ENCODE results near the gene SLC45A1.

Gene SLC45A1

DNA sequence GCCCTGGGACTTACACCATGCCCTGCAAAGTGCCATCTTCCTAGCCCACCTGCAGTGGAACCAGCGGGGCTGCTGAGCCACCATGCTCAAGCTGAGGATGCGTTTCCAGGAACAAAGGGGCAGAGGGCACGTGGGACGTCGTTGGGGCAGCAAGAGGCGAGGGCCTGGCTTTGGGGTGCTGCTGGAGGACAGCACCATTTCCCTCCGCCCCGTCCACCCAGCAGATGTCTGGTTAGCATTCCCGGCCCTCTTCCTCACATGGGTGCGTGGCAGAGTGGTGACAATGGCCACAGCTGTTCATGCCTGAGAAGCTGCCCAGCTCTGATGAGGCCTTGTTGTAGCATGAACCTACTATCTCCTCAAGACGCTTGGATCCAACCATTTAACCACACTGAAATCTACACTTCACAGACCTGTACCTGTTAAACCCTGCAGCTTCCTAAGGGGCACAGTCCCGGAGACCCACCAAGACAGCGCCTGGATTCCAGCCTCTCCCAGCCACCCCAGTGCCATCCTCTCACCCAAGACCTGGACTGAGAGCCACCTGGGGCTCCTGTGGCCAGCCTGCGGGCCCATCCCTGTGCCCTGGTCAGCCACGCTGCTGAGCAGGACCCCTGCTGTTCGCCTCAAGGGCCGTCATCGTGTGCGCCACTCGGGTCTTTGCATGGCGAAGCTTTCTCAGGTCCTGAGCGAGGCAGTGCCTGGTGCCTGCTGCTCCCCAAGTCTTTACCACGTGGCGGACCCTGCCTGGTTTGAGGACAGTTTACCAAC, 33.2 kb downstream of the SLC45A1 start:
- in situ Hi-C loops (cut with MboI; ENCODE audit: low sequenced_read_pairs) = no loop called here

DNA sequence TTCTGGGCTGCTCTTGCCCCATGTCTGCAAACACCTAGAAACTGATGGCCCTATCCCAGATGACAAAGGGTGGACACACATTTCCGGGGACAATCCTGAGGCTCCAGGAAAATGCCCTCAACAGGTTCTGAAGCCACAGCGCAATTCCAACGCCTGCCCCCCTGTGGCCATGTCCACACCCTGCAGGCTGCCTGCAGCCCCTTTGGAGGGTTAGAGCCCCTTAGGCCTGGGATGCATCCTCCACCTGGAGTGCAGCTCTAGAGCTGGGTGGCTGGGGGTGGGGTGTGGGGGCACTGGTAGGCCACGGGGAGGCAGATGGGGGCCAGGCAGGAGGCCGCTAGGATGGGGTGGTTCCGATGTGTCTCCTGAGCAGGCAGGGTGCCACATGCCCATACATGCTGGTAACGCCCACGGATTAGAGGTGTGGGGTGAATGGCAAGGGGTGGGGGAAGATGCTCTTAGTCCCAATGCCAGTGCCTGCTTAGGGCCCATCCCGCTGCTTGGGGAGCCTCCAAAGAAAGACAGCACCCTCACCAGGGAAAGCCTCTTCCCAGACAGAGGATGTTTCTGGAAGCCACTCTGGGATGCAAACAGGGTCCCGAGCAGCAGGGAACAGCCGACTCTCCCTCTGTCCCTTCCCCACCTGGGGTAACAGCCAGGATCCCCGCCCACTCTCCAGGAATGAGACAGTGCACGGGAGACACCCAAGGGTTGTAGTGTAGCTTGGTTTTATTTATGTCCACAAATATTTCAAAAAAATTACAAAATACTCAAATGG, 34.0 kb downstream of the SLC45A1 start:
- in situ Hi-C loops (cut with MboI; ENCODE audit: low sequenced_read_pairs) = no loop called here

DNA sequence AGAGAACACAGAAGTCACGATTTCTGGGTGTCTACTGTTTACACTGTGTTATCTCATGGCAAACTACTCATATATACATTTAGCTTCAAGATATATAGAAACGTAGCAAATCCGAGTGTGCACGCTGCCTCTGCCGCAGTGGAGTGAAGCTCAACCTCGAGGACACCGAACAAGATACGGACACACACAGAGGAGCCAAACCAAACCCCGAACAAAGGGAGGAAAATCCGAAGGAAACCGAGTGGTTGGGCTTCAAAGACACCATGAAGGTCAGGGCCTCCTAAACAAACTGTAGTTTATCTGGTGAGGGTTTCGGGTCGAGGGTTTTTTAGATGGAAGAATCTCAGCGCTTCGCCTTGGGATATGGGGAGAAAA, 34.5 kb downstream of the SLC45A1 start:
- in situ Hi-C loops (cut with MboI; ENCODE audit: low sequenced_read_pairs) = no loop called here

DNA sequence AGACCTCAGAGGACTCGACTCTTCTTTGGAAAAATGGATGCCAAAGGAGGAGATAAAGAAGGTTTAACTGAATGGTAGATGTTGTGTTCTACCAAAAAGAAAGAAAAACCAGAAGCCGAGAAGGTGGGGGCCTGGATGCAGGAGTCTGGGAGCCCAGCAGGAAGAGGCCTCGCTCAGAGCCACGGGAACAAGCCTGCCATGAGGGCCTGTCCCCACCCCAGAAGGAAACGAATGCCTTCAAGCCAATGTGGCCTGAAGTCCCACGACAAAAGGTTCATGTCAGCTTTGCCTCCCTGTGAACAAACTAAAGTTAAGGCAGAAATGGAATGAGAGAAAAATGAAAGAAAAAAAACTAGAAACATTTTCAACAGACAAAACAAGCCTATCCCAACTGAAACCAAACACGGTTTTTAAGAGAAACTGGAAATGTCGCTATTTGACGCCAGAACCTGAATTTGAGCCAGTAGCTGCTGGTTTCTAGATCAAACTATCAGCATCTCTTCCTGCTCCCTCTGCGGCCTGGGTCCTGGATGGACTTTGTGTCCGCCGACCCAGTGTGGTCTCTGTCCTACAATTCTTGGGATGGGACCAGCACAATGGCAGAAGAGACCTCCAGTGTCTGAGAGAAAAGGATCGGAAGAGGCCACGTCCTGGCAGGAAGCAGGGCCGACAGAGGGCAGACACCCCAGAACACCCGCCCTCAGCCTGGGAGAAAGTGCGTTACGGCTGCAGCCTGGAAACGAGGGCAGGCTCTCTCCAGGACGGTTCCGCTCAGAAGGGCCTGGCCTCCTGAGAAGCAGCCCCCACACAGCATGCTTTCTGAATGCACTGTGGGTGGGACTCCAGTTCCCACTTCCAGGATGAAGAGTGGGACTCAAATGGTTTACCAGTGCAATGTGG, 35.2 kb downstream of the SLC45A1 start:
- in situ Hi-C loops (cut with MboI; ENCODE audit: low sequenced_read_pairs) = no loop called here

DNA sequence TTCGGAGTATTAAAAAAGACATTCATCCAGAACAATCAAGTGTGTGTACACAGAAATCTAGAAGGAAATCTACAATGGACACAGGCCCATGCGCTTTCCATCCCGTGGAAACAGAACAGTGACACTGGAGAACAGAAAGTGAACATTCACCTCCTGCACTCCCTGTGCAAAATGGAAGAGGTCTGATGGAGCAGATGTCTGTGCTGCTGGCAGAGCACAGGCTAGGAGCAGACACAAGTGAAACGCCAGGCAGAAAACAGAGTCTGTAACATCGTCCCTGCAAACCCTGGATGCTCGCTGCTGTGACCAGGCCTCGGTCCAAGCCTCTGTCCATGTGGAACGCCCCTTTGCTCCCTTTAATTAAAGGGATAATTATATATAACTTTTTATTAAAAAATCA, 36.1 kb downstream of the SLC45A1 start:
- in situ Hi-C loops (cut with MboI; ENCODE audit: low sequenced_read_pairs) = no loop called here

DNA sequence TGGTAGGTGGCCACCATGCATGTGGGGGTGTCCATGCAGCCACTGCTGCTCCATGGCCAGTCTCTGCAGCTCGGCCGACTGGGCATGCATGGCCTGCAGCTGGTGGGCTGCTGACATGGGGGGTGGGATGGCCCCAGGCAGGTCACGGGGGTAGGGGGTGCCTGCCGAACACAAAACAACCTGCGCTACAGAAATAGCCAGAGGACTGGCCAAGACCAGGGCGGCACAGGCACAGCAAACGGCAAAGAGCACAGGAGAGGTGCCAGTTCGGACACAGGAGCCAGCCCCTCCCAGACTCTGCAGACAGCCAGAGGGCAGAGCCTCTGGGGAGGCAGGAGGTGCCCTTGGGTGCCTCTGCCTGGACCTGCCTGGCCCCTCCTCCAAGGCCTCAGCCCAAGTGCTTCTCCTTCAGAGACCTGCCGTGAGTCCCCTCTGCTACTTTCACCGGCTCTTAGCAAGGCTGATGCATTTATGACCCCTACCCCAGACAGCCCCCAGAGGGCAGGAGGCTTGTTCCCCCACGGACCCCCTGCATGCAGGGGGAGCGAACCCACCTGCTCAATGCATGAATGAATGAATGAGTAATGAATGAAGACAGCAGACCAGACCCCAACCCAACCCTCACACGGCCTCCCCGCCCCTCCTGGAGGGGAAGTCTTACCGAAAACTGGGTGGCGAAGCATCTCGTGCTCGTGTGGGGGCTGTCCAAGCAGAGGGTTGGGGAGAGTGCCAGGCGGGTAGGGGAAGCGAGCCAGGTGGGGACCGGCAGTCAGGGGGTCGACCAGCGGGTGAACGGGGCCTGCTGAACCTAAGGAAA, 37.7 kb downstream of the SLC45A1 start:
- in situ Hi-C loops (cut with MboI; ENCODE audit: low sequenced_read_pairs) = no loop called here

DNA sequence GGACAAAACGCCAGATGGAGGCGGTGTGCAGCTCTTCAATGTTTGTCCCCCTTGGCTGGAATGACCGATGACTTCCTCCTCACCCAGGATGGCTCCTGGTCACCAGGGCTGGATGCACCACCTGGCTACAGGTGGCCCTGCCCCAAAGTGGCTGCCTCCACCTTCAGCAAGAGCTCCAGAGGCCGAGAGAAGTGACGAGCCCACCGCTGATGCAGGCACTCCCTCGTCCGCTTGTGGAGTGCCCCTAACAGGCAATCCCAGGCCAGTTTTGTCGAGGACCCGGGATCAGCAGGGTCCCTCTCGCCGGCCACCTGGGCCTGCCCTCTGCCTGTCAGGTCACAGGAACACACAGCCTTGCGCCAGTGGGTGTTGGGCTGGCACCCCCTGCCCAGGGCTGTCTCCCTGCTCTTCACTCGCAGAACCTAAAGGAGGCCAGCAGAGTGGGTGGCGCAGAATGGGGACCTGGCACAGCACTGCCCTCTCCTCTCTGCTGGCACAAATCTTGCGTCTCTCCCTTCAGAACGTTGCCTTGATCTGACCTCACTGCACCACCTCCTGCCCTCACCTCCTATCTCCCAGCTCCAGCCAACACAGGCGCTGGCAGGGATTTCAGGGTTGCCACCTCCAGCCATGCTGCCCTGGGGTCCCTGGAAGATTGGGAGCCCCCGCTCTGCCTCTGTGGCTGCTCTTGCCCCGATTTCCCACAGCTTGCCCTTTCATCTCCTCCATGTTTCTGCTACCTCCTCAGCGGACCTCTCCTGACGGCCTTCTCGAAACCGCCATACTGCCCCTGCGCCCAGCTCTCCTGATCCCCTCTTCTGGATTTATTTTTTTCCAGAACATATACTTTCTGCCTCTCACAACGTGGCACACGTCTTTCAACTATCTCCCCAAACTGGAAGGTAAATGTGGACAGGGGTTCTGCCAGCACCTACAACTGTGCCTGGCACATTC, 38.6 kb downstream of the SLC45A1 start:
- in situ Hi-C loops (cut with MboI; ENCODE audit: low sequenced_read_pairs) = no loop called here

DNA sequence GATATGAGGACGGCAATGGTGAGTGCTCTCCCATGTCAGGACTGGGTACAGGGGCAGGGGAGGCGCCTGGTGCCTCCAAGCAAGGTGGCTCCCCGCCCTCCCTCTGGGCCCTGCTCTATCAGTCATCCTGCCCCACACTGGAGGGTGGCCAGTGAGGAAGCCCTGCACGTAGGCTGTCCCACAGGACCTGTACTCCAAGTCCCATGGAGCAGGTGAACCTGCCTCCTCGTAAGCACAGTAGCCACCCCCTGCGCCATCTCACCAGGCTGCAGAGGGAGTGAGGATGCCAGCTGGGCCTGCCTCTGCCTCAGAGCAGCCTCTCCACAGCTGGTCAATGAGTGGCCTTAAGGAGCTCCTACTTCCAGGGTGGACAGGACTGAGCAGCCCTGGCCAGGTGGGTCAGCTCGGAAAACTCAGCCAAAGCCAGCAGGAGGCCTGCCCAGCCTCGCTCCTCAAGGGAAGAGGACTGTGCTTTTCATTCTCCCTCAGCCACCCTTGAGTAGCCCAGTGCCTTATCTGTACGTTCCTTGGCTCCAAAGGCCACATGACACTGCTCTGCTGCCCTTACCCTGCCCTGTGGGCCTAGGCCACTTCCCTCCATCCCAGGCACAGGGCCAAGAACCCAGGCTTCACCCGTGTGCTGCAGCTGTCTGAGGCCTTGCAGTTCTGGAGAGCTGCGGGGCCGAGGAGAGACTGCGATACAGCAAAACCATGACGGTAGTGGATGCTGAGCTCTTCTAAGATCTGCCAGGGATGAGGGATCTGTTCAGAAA, 39.6 kb downstream of the SLC45A1 start:
- in situ Hi-C loops (cut with MboI; ENCODE audit: low sequenced_read_pairs) = no loop called here

DNA sequence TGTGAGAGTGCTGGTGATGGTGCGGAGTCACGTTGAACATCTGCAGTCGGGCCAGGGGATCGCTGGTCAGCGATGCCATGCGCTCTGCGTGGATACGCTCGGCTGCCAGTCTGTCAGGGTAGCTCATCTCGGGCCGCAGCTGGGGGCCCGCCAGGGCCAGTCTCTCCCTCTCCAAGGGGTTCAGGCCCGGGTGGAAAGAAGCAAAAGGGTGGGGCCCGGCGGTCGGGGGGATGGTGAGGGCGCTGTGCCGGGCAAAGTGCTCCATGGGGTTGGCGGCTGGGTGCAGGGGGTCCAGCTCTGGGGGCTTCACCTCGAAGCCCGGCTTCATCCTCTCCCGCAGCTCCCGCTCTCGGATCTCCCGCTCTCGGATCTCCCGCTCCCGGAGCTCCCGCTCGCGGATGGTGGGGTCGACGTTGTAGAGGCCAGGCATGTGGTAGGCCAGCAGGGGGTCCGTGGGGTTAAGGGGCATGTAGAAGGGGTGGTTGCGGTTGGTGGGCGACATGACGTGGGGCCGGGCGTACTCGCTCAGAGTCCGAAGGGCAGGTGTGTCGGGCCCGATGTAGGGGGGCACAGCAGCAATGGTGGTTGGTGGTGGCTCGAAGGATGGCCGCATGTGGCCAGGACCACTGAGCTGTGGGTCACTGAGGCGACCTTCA, 40.5 kb downstream of the SLC45A1 start:
- in situ Hi-C loops (cut with MboI; ENCODE audit: low sequenced_read_pairs) = no loop called here

DNA sequence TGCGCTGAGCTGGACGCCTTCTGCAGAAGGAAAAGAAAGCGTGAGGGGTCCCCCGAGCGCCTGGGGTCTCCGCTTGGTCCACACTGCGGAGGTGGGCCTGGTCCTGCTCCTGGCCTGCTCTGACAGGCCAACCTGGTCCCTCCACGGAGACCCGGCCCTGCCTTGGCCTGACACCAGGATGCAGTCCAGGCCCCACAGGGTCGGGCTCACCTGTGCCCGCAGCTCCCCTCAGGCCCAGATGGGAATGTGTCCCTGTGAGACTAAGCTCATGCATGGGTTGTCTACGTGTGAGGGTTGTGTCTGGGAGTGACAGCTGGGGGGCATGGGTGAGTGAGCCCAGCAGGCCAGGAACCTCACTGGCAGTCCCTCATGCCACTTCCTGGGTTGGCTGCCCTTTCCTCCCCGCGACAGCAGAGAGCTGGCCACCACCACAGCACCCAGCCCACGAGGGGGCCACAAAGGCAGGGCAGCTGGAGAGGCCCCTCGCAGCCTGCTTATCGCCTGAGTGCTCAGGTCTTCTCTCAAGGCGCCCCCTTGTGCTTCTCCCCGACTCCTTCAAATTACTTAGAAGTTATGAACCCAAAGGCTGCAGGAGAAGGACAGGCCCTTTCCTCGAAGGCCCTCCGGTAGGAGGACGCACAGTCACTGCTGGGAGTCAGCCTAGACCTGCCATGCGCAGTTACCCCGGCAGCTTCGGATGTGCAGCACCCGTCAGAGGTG, 41.1 kb downstream of the SLC45A1 start:
- in situ Hi-C loops (cut with MboI; ENCODE audit: low sequenced_read_pairs) = no loop called here

DNA sequence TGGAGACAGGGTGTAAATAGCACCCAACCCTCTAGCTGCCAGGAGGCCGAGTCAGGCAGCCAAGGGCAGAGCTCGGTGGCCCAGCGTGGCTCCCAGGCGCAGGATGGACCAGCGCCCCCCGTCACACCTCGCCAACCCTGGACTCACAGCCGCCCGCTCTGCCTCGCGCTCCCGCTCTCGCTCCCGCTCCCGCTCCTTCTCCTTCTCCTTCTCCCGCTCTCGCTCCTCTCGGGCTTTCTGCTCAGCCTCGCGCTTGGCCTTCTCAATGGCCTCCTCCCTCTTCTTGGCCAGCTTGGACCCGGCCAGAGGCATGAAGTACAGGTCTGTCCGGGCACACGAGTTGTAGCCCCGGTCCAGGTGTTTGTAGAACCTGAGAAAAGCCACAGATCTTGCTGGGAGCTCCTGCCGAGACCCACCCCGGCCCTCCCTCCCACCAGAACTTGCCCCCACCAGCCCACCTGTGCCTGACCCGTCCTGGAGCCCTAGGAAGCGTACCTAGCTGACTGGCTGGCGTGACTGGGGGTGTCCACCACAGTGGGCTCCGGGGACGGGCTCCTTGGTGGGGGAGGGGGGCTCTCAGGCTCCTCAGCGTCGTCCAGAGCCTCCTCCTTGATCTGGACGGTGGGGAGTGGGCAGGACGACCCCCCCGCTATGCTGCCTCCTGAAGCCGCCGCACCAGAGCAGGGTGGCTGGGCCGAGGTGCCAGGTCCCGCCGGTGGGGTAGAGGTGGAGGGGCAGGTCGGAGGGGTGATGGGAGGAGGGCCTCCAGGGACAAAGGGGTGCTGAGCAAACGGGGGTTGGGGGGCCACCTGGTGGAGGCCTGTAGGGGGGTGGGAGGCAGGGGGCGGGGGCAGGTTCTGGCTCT, 41.9 kb downstream of the SLC45A1 start:
- in situ Hi-C loops (cut with MboI; ENCODE audit: low sequenced_read_pairs) = no loop called here

DNA sequence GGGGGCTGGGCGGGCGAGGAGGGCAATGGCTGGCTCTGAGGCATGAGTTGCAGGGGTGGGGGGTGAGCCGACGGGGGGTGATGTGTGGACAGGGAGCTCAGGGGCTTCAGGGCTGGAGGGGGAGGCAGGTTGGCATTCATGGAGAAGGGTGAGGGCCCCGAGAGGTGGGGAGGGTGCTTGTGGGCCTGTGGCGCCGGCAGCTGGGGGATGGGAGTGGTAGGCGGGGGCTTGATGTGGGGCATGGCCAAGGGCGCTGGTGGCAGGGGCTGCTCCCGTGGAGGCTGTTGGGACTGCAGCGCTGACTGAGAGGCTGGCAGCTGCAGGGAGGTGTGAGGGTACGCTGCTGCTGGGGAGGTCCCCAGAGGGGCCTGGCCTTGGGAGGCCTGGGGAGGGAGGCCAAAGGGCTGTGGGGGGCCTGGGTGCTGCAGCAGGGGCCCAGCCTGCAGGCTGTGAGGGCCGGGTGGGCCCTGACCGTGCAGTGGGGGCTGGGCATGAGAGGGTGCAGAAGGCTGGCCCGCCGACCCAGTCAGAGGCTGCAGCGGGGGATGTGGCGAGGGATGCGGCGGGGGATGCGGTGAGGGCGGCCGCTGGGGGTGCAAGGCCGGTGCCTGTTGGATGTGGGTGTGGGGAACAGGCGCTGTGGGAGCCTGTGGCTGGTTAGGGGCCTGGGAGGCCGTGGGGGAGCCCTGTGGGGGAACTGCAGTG, 42.7 kb downstream of the SLC45A1 start:
- in situ Hi-C loops (cut with MboI; ENCODE audit: low sequenced_read_pairs) = no loop called here

DNA sequence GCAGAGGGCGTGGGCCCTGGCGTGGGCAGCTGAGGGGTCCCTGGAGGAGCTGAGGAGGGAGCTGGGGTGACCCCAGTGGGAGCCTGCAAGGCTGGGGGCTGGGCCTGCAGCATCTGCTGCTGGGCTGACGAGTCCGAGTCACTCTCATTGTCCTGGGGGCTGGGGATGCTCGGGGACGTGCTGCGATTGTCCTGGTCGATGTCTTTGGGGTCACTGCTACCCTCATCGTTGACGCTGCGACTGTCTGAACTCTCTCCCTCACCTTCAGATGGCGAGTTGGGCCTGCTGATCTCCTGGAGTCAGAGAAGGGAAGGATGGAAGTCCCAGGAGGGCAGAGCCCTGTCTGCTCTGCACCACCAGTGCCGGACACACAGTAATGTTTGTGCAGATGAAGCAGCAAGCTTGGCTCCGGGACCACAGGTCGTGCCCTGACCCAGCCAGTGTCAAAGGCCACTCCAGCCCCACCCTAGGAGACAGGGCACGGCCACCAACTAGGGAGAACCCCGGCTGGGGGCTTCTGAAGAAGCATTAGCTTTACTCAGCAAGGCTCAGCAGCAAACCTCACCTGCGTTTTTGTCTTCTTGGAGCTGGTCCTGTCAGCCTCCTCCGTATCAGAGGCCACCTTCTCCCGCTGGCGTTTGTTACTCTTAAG, 43.4 kb downstream of the SLC45A1 start:
- in situ Hi-C loops (cut with MboI; ENCODE audit: low sequenced_read_pairs) = no loop called here

DNA sequence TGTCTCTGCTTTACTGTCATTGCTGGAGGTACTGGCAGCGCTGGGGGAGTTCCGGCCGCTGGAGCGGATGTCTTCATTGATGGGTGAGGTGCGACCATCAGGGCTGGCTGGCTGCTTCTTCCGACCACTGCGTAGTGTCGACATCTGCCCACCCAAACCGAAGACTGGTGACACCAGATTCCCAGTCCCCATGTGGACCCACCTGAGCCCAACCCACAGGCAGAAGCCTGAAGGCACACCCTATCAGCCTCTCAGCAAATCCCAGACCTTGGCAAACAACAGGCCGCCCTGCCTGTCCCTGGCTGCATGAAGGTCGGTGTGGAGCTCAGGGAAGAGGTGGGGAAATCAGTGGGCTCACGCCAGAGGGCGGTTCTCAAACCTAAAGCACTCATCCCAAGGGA, 44.8 kb downstream of the SLC45A1 start:
- in situ Hi-C loops (cut with MboI; ENCODE audit: low sequenced_read_pairs) = no loop called here

DNA sequence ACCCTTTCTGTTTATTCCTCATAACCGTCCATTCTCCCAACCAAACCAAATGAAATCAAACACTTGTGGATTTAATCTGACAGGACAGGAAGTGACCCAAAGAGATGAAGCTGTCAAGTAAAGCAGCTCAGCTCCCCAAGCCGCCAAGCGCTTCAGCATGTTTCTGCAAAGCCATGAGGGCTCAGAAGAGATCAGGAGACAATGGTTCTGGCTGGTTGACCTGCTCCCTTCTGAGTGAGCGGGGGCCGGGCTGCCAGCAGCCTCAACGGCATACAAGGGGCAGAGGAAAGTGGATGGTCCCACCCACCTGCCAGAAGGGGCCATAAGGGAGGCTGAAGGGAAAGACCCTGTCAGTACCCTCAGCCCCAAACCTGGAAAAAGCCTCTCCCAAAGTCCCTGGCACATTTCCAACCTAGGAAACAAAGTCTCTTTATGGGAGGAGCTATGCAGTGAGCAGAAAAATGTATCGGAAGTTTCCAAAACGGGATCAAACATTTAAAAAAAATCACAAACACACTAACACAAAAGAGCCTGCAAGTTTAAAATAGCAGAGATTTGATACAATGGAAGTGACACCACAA, 45.4 kb downstream of the SLC45A1 start:
- in situ Hi-C loops (cut with MboI; ENCODE audit: low sequenced_read_pairs) = no loop called here
